Neural cell (in vitro differentiated cells): ENCODE results near the gene AFF2. TPM values are rescaled to one million over a fixed set of nuclear protein-coding genes. Genes with fewer than 3 reads are reported as not detected.

Source experiments
- H2AFZ ChIP-seq: fragments of 200-600, 300-800 bp; sonication (generic), shearing (Covaris generic); 2 replicates; pipeline ENCODE4 v1.6.0; 2014; ENCODE audit warnings: low read depth, mild to moderate bottlenecking, antibody characterized with exemption, low read length, moderate library complexity
- H3F3A ChIP-seq: fragments of 200-600 bp; shearing (Covaris generic); 2 replicates; pipeline ENCODE4 v1.6.1; 2016; ENCODE audit warnings: mild to moderate bottlenecking, moderate library complexity, mixed read lengths, antibody characterized with exemption, low read length; ENCODE audit not compliant: insufficient read depth, poor library complexity, severe bottlenecking
- H3K27ac ChIP-seq: fragments of 200-600, 300-800 bp; sonication (generic), shearing (Covaris generic); 2 replicates; pipeline ENCODE4 v1.5.1; 2014; ENCODE audit warnings: mild to moderate bottlenecking, low read length, moderate library complexity
- H3K27me3 ChIP-seq: fragments of 300-800, 200-600 bp; sonication (generic), shearing (Covaris generic); 2 replicates; pipeline ENCODE4 v1.6.0; 2014; ENCODE audit warnings: mild to moderate bottlenecking, low read depth, low read length, moderate library complexity; ENCODE audit not compliant: insufficient read depth
- H3K36me3 ChIP-seq: fragments of 300-800, 200-600 bp; sonication (generic), shearing (Covaris generic); 2 replicates; pipeline ENCODE4 v1.5.1; 2014; ENCODE audit warnings: mild to moderate bottlenecking, antibody characterized with exemption, low read length, moderate library complexity; ENCODE audit not compliant: insufficient read depth
- H3K4me2 ChIP-seq: fragments of 300-800, 200-600 bp; sonication (generic), shearing (Covaris generic); 2 replicates; pipeline ENCODE4 v1.6.0; 2014; ENCODE audit warnings: mild to moderate bottlenecking, low read length
- H3K4me3 ChIP-seq: fragments of 300-800, 200-600 bp; sonication (generic), shearing (Covaris generic); 2 replicates; pipeline ENCODE4 v1.5.1; 2014; ENCODE audit warnings: mild to moderate bottlenecking, low read length, moderate library complexity
- H3K79me2 ChIP-seq: fragments of 200-600 bp; shearing (Covaris generic); replicated peaks from 2 replicates; pipeline ENCODE4 v1.6.0; 2014; ENCODE audit warnings: mild to moderate bottlenecking, low read length, moderate library complexity; ENCODE audit not compliant: insufficient read depth
- H3K9ac ChIP-seq: fragments of 300-800, 200-600 bp; sonication (generic), shearing (Covaris generic); 2 replicates; pipeline ENCODE4 v1.6.1; 2016; ENCODE audit warnings: mild to moderate bottlenecking, low read length, mixed read lengths
- H3K9me2 ChIP-seq: fragments of 200-600 bp; shearing (Covaris generic); 2 replicates; pipeline ENCODE4 v1.6.1; 2016; ENCODE audit warnings: mild to moderate bottlenecking, low read length, mixed read lengths; ENCODE audit not compliant: insufficient read depth
- H3K9me3 ChIP-seq: fragments of 200-600, 300-800 bp; sonication (generic), shearing (Covaris generic); 2 replicates; pipeline ENCODE4 v1.6.1; 2016; ENCODE audit warnings: mild to moderate bottlenecking, mixed run types, low read length, moderate library complexity, mixed read lengths
- H4K20me1 ChIP-seq: fragments of 200-600 bp; shearing (Covaris generic); 2 replicates; pipeline ENCODE4 v1.6.1; 2016; ENCODE audit warnings: mild to moderate bottlenecking, mixed run types; ENCODE audit not compliant: insufficient read depth
- EP300 ChIP-seq: fragments of 450-650 bp; conservative IDR thresholded peaks from 2 replicates; pipeline ENCODE4 v1.6.1; 2014; ENCODE audit warnings: antibody characterized with exemption, mild to moderate bottlenecking, moderate library complexity; ENCODE audit not compliant: poor library complexity, severe bottlenecking
- EZH2 ChIP-seq: fragments of 200-600, 300-800 bp; shearing (Covaris generic), sonication (generic); IDR thresholded peaks from 2 replicates; pipeline ENCODE4 v1.6.1; 2014; ENCODE audit warnings: antibody characterized with exemption, low read length, borderline replicate concordance, mild to moderate bottlenecking; ENCODE audit not compliant: insufficient read depth, poor library complexity, severe bottlenecking
- MXI1 ChIP-seq: fragments of 450-650 bp; conservative IDR thresholded peaks from 2 replicates; pipeline ENCODE4 v1.6.1; 2014; ENCODE audit warnings: antibody characterized with exemption, mild to moderate bottlenecking; ENCODE audit not compliant: poor library complexity, severe bottlenecking
- POLR2AphosphoS5 ChIP-seq: IDR thresholded peaks from 2 replicates; pipeline ENCODE4 v1.6.1; 2012
- RAD21 ChIP-seq: fragments of 450-650 bp; conservative IDR thresholded peaks from 2 replicates; pipeline ENCODE4 v1.6.1; 2014; ENCODE audit warnings: antibody characterized with exemption, mild to moderate bottlenecking, moderate library complexity
- SMC3 ChIP-seq: fragments of 450-650 bp; conservative IDR thresholded peaks from 2 replicates; pipeline ENCODE4 v1.6.1; 2014; ENCODE audit warnings: antibody characterized with exemption, mild to moderate bottlenecking, moderate library complexity; ENCODE audit not compliant: poor library complexity
- TAF1 ChIP-seq: IDR thresholded peaks from 2 replicates; pipeline ENCODE4 v1.6.1; 2012; ENCODE audit warnings: low read depth
- polyA plus RNA-seq: library from polyadenylated mRNA; depleted of rRNA; stranded (reverse); fragments of >200 nt; gene quantifications from 2 replicates; pipeline ENCODE4 v1.2.3, GENCODE V29; 2014
- TF ChIP-seq, protein P1 (sequence below): fragments of 450-650 bp; IDR thresholded peaks from 2 replicates; pipeline ENCODE4 v1.5.1; 2014; ENCODE audit warnings: antibody characterized with exemption, mild to moderate bottlenecking, moderate library complexity; ENCODE audit not compliant: poor library complexity, severe bottlenecking
- TF ChIP-seq, protein P2 (sequence below): IDR thresholded peaks from 2 replicates; pipeline ENCODE4 v1.6.1; 2012; ENCODE audit warnings: borderline replicate concordance

The AFF2 gene
- polyA plus RNA-seq, 1 donor from 2014 or later = 10.5 TPM

- H4K20me1 ChIP-seq = no peaks in the 10 kb centered on the region
- no peaks in the 10 kb centered on the region for H3F3A ChIP-seq
- no peaks in the 10 kb centered on the region for H3K79me2 ChIP-seq
- H2AFZ ChIP-seq = no peak overlapping the region
- no peaks in the 10 kb centered on the region for H3K9me2 ChIP-seq
- H3K9me3 ChIP-seq = no peaks in the 10 kb centered on the region
- no peak overlapping the region for H3K9ac ChIP-seq
- no peaks in the 10 kb centered on the region for H3K36me3 ChIP-seq
- TF ChIP-seq, protein P1, sequence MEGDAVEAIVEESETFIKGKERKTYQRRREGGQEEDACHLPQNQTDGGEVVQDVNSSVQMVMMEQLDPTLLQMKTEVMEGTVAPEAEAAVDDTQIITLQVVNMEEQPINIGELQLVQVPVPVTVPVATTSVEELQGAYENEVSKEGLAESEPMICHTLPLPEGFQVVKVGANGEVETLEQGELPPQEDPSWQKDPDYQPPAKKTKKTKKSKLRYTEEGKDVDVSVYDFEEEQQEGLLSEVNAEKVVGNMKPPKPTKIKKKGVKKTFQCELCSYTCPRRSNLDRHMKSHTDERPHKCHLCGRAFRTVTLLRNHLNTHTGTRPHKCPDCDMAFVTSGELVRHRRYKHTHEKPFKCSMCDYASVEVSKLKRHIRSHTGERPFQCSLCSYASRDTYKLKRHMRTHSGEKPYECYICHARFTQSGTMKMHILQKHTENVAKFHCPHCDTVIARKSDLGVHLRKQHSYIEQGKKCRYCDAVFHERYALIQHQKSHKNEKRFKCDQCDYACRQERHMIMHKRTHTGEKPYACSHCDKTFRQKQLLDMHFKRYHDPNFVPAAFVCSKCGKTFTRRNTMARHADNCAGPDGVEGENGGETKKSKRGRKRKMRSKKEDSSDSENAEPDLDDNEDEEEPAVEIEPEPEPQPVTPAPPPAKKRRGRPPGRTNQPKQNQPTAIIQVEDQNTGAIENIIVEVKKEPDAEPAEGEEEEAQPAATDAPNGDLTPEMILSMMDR = no peak
- TF ChIP-seq TAF1 = no peak
- no peak for TF ChIP-seq SMC3
- TF ChIP-seq MXI1 = no peak
- no peak for TF ChIP-seq POLR2AphosphoS5
- no peak for TF ChIP-seq EZH2
- TF ChIP-seq EP300 = no peak
- TF ChIP-seq, protein P2, sequence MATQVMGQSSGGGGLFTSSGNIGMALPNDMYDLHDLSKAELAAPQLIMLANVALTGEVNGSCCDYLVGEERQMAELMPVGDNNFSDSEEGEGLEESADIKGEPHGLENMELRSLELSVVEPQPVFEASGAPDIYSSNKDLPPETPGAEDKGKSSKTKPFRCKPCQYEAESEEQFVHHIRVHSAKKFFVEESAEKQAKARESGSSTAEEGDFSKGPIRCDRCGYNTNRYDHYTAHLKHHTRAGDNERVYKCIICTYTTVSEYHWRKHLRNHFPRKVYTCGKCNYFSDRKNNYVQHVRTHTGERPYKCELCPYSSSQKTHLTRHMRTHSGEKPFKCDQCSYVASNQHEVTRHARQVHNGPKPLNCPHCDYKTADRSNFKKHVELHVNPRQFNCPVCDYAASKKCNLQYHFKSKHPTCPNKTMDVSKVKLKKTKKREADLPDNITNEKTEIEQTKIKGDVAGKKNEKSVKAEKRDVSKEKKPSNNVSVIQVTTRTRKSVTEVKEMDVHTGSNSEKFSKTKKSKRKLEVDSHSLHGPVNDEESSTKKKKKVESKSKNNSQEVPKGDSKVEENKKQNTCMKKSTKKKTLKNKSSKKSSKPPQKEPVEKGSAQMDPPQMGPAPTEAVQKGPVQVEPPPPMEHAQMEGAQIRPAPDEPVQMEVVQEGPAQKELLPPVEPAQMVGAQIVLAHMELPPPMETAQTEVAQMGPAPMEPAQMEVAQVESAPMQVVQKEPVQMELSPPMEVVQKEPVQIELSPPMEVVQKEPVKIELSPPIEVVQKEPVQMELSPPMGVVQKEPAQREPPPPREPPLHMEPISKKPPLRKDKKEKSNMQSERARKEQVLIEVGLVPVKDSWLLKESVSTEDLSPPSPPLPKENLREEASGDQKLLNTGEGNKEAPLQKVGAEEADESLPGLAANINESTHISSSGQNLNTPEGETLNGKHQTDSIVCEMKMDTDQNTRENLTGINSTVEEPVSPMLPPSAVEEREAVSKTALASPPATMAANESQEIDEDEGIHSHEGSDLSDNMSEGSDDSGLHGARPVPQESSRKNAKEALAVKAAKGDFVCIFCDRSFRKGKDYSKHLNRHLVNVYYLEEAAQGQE = no peak
- no peak for TF ChIP-seq RAD21
- H3K4me3 ChIP-seq = no peak overlapping the region
- no peak overlapping the region for H3K27ac ChIP-seq
- H3K4me2 ChIP-seq = no peak overlapping the region
- no peaks in the 10 kb centered on the region for H3K27me3 ChIP-seq
Measured at GRCh38 chrX:148611993-148612392, 111.6 kb downstream of the AFF2 start.

DNA sequence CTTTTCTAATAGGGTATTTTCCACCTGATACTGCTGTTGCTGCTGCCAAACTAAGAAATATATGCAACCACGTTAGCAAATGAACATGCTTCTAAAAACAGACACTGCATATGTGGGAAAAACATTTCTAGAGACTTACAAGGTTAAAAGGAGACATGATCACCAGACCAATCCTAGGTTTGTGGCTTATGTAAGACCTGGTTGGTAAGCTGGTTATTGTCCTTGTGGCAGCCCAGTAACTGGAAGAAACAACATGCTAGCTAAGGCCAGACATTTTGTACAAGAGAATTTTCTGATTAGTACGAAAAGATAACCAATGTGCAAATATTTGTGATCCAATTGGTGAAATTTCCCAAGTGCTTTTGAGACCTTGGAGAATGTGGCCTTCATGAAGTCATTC, 112.0 kb downstream of the AFF2 start:
- Histone ChIP-seq H3K4me3 (no peak overlapping the region), H3K9ac (no peak overlapping the region), H3F3A (no peaks in the 10 kb centered on the region), H3K36me3 (no peaks in the 10 kb centered on the region), H3K4me2 (no peak overlapping the region), H3K9me3 (no peaks in the 10 kb centered on the region), H3K27me3 (no peaks in the 10 kb centered on the region), H3K9me2 (no peaks in the 10 kb centered on the region), H2AFZ (no peak overlapping the region), H3K27ac (no peak overlapping the region), H3K79me2 (no peaks in the 10 kb centered on the region), H4K20me1 (no peaks in the 10 kb centered on the region)
- TF ChIP-seq EP300 (no peak), EZH2 (no peak), MXI1 (no peak), SMC3 (no peak), RAD21 (no peak), TAF1 (no peak), POLR2AphosphoS5 (no peak)
- TF ChIP-seq, protein P2 = no peak
- TF ChIP-seq, protein P1 = no peak
